ENCODE measurements around the gene NR2E1. TPM values are rescaled to one million over a fixed set of nuclear protein-coding genes. Genes with fewer than 3 reads are reported as not detected.
A peak's percentile ranks its signal among the peaks of the same experiment; 100 is the strongest.

Gene NR2E1
- total RNA-seq, 1 donor from 2014 or later = not detected

DNA sequence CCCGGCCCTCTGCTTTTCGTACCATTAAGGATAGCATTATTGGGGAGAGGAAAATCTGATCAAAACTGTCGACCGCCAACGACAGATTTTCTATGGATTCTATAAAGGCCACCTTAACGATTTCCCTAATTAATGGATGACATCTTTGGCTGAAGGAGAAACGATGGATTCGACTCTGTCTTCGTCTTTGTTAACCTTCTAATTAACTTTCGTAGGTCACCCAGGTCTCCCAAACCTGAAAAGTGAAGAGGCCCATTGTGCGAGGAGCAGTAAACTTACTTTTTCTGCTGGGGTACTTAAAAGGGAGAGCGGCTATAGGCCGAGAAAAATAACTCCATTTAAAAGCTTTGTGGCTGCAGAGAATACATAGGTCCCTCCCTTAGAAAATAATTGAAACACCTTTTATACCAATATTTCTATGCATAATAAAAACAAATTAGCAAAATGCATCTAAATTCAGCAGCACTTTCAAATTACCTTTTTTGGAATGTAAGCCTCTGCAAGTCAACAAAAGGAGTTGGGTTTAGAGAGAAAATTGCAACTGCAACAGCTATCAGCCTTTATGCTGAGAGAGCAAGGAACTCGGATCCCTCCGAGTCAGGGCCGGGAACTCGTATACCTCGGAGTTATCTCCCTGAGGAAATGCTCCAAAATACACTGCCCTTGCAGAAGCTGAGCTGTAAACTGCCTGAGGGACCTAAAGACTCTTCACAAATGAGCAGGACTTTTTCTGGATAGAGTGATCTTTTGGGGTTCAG is 31.4 kb upstream of the NR2E1 start:
- Histone ChIP-seq H3K27ac (no peak overlapping the region), H3K4me3 (peak overlapping the region; percentile 39), H3K36me3 (no peaks in the 10 kb centered on the region), H3K4me1 (peaks cover 9% of the 10 kb centered on the region), H3K27me3 (peaks cover 30% of the 10 kb centered on the region), H3K9me3 (no peaks in the 10 kb centered on the region)
- intact Hi-C loops (cut with DNase I) = no loop called here
- DNase-seq = no peak
- ATAC-seq = no peak
- TF ChIP-seq, protein P1, sequence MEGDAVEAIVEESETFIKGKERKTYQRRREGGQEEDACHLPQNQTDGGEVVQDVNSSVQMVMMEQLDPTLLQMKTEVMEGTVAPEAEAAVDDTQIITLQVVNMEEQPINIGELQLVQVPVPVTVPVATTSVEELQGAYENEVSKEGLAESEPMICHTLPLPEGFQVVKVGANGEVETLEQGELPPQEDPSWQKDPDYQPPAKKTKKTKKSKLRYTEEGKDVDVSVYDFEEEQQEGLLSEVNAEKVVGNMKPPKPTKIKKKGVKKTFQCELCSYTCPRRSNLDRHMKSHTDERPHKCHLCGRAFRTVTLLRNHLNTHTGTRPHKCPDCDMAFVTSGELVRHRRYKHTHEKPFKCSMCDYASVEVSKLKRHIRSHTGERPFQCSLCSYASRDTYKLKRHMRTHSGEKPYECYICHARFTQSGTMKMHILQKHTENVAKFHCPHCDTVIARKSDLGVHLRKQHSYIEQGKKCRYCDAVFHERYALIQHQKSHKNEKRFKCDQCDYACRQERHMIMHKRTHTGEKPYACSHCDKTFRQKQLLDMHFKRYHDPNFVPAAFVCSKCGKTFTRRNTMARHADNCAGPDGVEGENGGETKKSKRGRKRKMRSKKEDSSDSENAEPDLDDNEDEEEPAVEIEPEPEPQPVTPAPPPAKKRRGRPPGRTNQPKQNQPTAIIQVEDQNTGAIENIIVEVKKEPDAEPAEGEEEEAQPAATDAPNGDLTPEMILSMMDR (IDR thresholded peaks at IDR 0.05) = no peak

DNA sequence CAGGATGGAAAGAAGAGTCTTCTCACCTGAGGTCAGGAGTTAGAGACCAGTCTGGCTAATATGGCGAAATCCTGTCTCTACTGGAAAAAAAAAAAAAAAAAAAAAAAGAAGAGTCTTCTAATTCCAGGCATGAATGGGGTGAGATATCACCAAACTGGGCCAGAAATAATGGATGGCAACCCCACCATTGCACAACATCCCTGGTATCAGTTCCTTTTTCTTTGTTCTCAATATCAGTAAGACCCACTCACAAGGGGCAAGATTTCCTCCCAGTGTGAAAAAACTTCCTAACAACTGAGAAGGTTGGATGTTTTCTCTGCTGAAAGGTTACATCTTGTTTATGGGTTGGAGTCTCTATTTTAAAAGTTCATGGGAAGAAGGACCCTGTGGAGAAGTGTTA is 23.6 kb upstream of the NR2E1 start:
- intact Hi-C loops (cut with DNase I) = no loop called here
- peaks cover 8% of the 10 kb centered on the region for H3K27me3 ChIP-seq
- no peak for ATAC-seq

GRCh38 chr6:108145639-108146038 is 20.2 kb upstream of the NR2E1 start:
- no peak for DNase-seq
- TF ChIP-seq, protein P1 (IDR thresholded peaks at IDR 0.05) = no peak
- H3K4me3 ChIP-seq = no peak overlapping the region
- no peak for ATAC-seq
- intact Hi-C loops (cut with DNase I) = no loop called here
- no peaks in the 10 kb centered on the region for H3K4me1 ChIP-seq
- peaks cover 25% of the 10 kb centered on the region for H3K27me3 ChIP-seq
- no peaks in the 10 kb centered on the region for H3K9me3 ChIP-seq
- no peaks in the 10 kb centered on the region for H3K36me3 ChIP-seq
- no peak overlapping the region for H3K27ac ChIP-seq

More for the DNA sequence above, 23.6 kb upstream of the NR2E1 start:
- Histone ChIP-seq H3K36me3 (no peaks in the 10 kb centered on the region), H3K27ac (no peak overlapping the region), H3K4me1 (no peaks in the 10 kb centered on the region), H3K4me3 (no peak overlapping the region), H3K9me3 (no peaks in the 10 kb centered on the region)
- TF ChIP-seq, protein P1 (IDR thresholded peaks at IDR 0.05) = no peak
- no peak for DNase-seq

GRCh38 chr6:108152446-108152845 is 13.4 kb upstream of the NR2E1 start:
- peaks cover 93% of the 10 kb centered on the region for H3K27me3 ChIP-seq
- ATAC-seq = no peak
- H3K27ac ChIP-seq = no peak overlapping the region

GRCh38 chr6:108156180-108156937 is 9.5 kb upstream of the NR2E1 start:
- Histone ChIP-seq H3K9me3 (no peaks in the 10 kb centered on the region), H3K27ac (no peak overlapping the region), H3K36me3 (no peaks in the 10 kb centered on the region), H3K4me1 (peaks cover 10% of the 10 kb centered on the region), H3K27me3 (peaks cover 99% of the 10 kb centered on the region), H3K4me3 (no peak overlapping the region)
- intact Hi-C loops (cut with DNase I) = no loop called here
- DNase-seq (no peak), ATAC-seq (no peak)
- TF ChIP-seq, protein P1 (IDR thresholded peaks at IDR 0.05) = no peak

More at GRCh38 chr6:108152446-108152845, 13.4 kb upstream of the NR2E1 start:
- no peak for DNase-seq
- H3K4me1 ChIP-seq = peaks cover 3% of the 10 kb centered on the region
- TF ChIP-seq, protein P1 (IDR thresholded peaks at IDR 0.05) = no peak
- no peaks in the 10 kb centered on the region for H3K36me3 ChIP-seq
- intact Hi-C loops (cut with DNase I) = no loop called here
- H3K9me3 ChIP-seq = no peaks in the 10 kb centered on the region
- no peak overlapping the region for H3K4me3 ChIP-seq
